ENCODE data around the gene CCNF. TPM values are rescaled to one million over a fixed set of nuclear protein-coding genes. Genes with fewer than 3 reads are reported as not detected.

Gene CCNF
- total and polyA plus RNA-seq, 2 of the 4 experiments (the other 2 are of a cell fraction) = 8.2 to 20.1 TPM

- TF ChIP-seq MXI1 (IDR thresholded peaks at IDR 0.05; ENCODE audit: borderline replicate concordance, low read depth, low read length) = peak; percentile 56; the same call in 1 of the 2 replicates
- TF ChIP-seq RAD21 (IDR thresholded peaks at IDR 0.05; ENCODE audit: low read length) = peak; percentile 40
- TF ChIP-seq POLR2A (IDR thresholded peaks at IDR 0.05; ENCODE audit: low read depth, low read length) = no peak
- no peak for TF ChIP-seq RCOR1 (IDR thresholded peaks at IDR 0.05; ENCODE audit: insufficient replicate concordance, low read length)
Observed at GRCh38 chr16:2473999-2474876, 45.0 kb downstream of the CCNF start (continued).

Measured in IMR-90 (cell line).